Activated effector memory CD4-positive, alpha-beta T cell treated with anti-CD3 and anti-CD28 coated beads, Interleukin-2, amount 50 U/mL, for 16 hours (primary cell): ENCODE data around the gene CSN1S1.

Experiments used
- DNase-seq: peaks from one replicate; pipeline ENCODE4 v3.0.0-alpha.2; 2020

CSN1S1 gene

DNA sequence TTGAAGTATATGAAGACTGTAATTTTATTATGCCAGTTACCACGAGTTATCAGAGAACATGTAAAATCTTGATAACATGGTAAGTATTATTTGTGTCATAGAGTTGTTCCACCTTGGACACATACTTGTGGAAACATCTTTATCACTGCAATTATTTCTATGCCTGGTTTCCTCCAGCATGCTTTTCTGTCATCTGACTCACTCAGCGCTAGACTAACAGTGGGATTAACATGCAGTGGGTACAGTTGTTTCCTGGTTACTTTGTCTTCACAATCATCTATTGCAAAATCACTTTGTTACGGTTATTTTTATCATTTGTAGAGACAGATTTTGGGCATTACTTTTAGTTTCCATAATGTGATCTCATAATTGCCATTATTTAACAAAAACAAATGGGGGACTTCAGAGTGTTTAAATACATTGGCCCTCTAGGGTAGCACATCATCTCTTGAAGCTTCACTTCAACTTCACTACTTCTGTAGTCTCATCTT lies 64.7 kb downstream of the CSN1S1 start, which contains the start of gene STATH:
STATH (plus strand) TSS at position 441 of the 491 bp plus-strand sequence. CDS start 2,472 bp downstream, outside the sequence.
- DNase-seq, result no peak
